ENCODE measurements around the gene TMEM161A. TPM values are rescaled to one million over a fixed set of nuclear protein-coding genes. Genes with fewer than 3 reads are reported as not detected.

Gene TMEM161A
- total RNA-seq = 19.3 and 25.5 TPM in 2 replicates

GRCh38 chr19:19138109-19138981, at the start of gene TMEM161A:
Gene TMEM161A, minus strand, starts transcription at chr19:19138478. Its CDS starts 50 bp downstream, at chr19:19138428.

GRCh38 chr19:19170053-19170872, 32.0 kb upstream of the TMEM161A start, which contains the start of gene MEF2B:
Gene MEF2B, minus strand, starts transcription at chr19:19170263. Its CDS starts 19,528 bp downstream, at chr19:19150735.

Other genes with a start within 250 kb of the TMEM161A start
- 0.89 and 1.1 TPM in 2 replicates for gene CERS1, start 242.3 kb downstream of the TMEM161A start, total RNA-seq
- gene COPE, start 219.1 kb downstream of the TMEM161A start, total RNA-seq = 260 and 280 TPM in 2 replicates
- 49.1 and 53.5 TPM in 2 replicates for gene DDX49, start 218.8 kb downstream of the TMEM161A start, total RNA-seq
- 85.0 and 94.4 TPM in 2 replicates for gene HOMER3, start 197.3 kb downstream of the TMEM161A start, total RNA-seq
- 47.0 and 47.7 TPM in 2 replicates for gene SUGP2, start 105.0 kb downstream of the TMEM161A start, total RNA-seq
- gene ARMC6, start 104.9 kb downstream of the TMEM161A start, total RNA-seq = 41.9 and 63.4 TPM in 2 replicates
- gene SLC25A42, start 74.5 kb downstream of the TMEM161A start, total RNA-seq = 4.5 and 6.6 TPM in 2 replicates
- not detected in 2 replicates for gene MEF2B, start 31.8 kb upstream of the TMEM161A start, total RNA-seq
- gene BORCS8, start 53.7 kb upstream of the TMEM161A start, total RNA-seq = 13.0 and 22.6 TPM in 2 replicates
- gene RFXANK, start 53.8 kb upstream of the TMEM161A start, total RNA-seq = 43.5 and 50.0 TPM in 2 replicates
- 8.6 and 20.6 TPM in 2 replicates for gene NR2C2AP, start 64.9 kb upstream of the TMEM161A start, total RNA-seq
- under 0.01 TPM in 1 of 2 replicates, not detected in the other for gene NCAN, start 73.5 kb upstream of the TMEM161A start, total RNA-seq
- 0.12 and 0.33 TPM in 2 replicates for gene TM6SF2, start 134.8 kb upstream of the TMEM161A start, total RNA-seq
- gene SUGP1, start 182.0 kb upstream of the TMEM161A start, total RNA-seq = 22.2 and 25.5 TPM in 2 replicates
- gene MAU2, start 182.4 kb upstream of the TMEM161A start, total RNA-seq = 28.4 and 31.1 TPM in 2 replicates